Loucy (cell line): ENCODE measurements around the gene PDK1.
"Not testable (repeated sequence)": the region's sequence is repeated elsewhere in the genome, so short reads cannot be mapped to it uniquely, and the experiment has no call there.

Source experiments
- H2AFZ ChIP-seq: fragments of 200-600 bp; sonication (generic); 2 replicates; pipeline ENCODE4 v1.6.0; 2016; ENCODE audit warnings: antibody characterized with exemption, mild to moderate bottlenecking, low read length, moderate library complexity
- H3F3A ChIP-seq: fragments of 200-600 bp; 2 replicates; pipeline ENCODE4 v1.6.0; 2016; ENCODE audit warnings: antibody characterized with exemption, low read depth, mild to moderate bottlenecking
- H3K27me3 ChIP-seq: fragments of 200-600 bp; sonication (generic); 2 replicates; pipeline ENCODE4 v1.6.1; 2014; ENCODE audit warnings: low read length, mild to moderate bottlenecking; ENCODE audit not compliant: insufficient read depth, poor library complexity, severe bottlenecking
- H3K36me3 ChIP-seq: fragments of 200-600 bp; sonication (generic); 2 replicates; pipeline ENCODE4 v1.6.1; 2016; ENCODE audit warnings: low read length; ENCODE audit not compliant: insufficient read depth
- H3K4me1 ChIP-seq: fragments of 200-600 bp; sonication (generic); 2 replicates; pipeline ENCODE4 v1.5.1; 2014; ENCODE audit warnings: low read length, mild to moderate bottlenecking; ENCODE audit not compliant: insufficient read depth, poor library complexity, severe bottlenecking
- H3K4me2 ChIP-seq: fragments of 200-600 bp; sonication (generic); 2 replicates; pipeline ENCODE4 v1.6.0; 2014; ENCODE audit warnings: antibody characterized with exemption, low read length, low read depth, mild to moderate bottlenecking; ENCODE audit not compliant: poor library complexity, severe bottlenecking
- H3K4me3 ChIP-seq: fragments of 200-600 bp; sonication (generic); 2 replicates; pipeline ENCODE4 v1.5.1; 2014; ENCODE audit warnings: low read length, mild to moderate bottlenecking, mixed read lengths; ENCODE audit not compliant: poor library complexity, severe bottlenecking
- H3K79me2 ChIP-seq: fragments of 200-600 bp; sonication (generic); 2 replicates; pipeline ENCODE4 v1.6.1; 2014; ENCODE audit warnings: low read length; ENCODE audit not compliant: insufficient read depth
- H3K9ac ChIP-seq: fragments of 200-600 bp; sonication (generic); 2 replicates; pipeline ENCODE4 v1.6.0; 2014; ENCODE audit warnings: mild to moderate bottlenecking, low read depth, low read length, moderate library complexity; ENCODE audit not compliant: poor library complexity, severe bottlenecking
- H3K9me2 ChIP-seq: fragments of 200-600 bp; sonication (generic); replicated peaks from 2 replicates; pipeline ENCODE4 v1.6.1; 2016; ENCODE audit warnings: low read depth, low read length, mixed read lengths
- H3K9me3 ChIP-seq: fragments of 200-600 bp; sonication (generic); 2 replicates; pipeline ENCODE4 v1.6.1; 2014; ENCODE audit warnings: mild to moderate bottlenecking, antibody characterized with exemption, low read length, low read depth; ENCODE audit not compliant: insufficient read depth
- H4K20me1 ChIP-seq: fragments of 200-600 bp; sonication (generic); 2 replicates; pipeline ENCODE4 v1.6.0; 2014; ENCODE audit warnings: antibody characterized with exemption, low read length, mild to moderate bottlenecking; ENCODE audit not compliant: insufficient read depth, poor library complexity, severe bottlenecking
- CTCF ChIP-seq: fragments of 200-600 bp; sonication (generic); conservative IDR thresholded peaks from 2 replicates; pipeline ENCODE4 v1.5.1; 2014; ENCODE audit warnings: mild to moderate bottlenecking, antibody characterized with exemption, low read length
- EZH2phosphoT487 ChIP-seq: fragments of 200-600 bp; IDR thresholded peaks from 2 replicates; pipeline ENCODE4 v1.6.1; 2018; ENCODE audit warnings: antibody characterized with exemption, mild to moderate bottlenecking, moderate library complexity, borderline replicate concordance

The PDK1 gene

GRCh38 chr2:172588931-172589330 lies 33.0 kb downstream of the PDK1 start:
- Histone ChIP-seq H3K9me2 (no peaks in the 10 kb centered on the region), H3K79me2 (no peaks in the 10 kb centered on the region), H3K27me3 (peaks cover 33% of the 10 kb centered on the region), H3K4me2 (no peak overlapping the region), H3K36me3 (peaks cover 40% of the 10 kb centered on the region), H2AFZ (no peak overlapping the region), H4K20me1 (peaks cover 5% of the 10 kb centered on the region), H3K4me1 (peaks cover 6% of the 10 kb centered on the region), H3K4me3 (no peak overlapping the region), H3K9me3 (no peaks in the 10 kb centered on the region; the same call in 1 of the 2 replicates), H3K9ac (no peak overlapping the region), H3F3A (no peaks in the 10 kb centered on the region)
- TF ChIP-seq EZH2phosphoT487 (no peak), CTCF (no peak)

GRCh38 chr2:172591386-172591785 lies 35.5 kb downstream of the PDK1 start:
- not testable (repeated sequence) for H3K9ac ChIP-seq, H3K4me1 ChIP-seq, H3F3A ChIP-seq, H3K79me2 ChIP-seq, H2AFZ ChIP-seq, H3K4me3 ChIP-seq, H3K9me2 ChIP-seq, H3K9me3 ChIP-seq, H3K4me2 ChIP-seq, H4K20me1 ChIP-seq
- Histone ChIP-seq H3K27me3 (peaks cover 26% of the 10 kb centered on the region), H3K36me3 (peaks cover 55% of the 10 kb centered on the region)

GRCh38 chr2:172592190-172592589 lies 36.3 kb downstream of the PDK1 start:
- Histone ChIP-seq H3K27me3 (peaks cover 26% of the 10 kb centered on the region), H3K36me3 (peaks cover 60% of the 10 kb centered on the region)
- H2AFZ ChIP-seq, H3K9me3 ChIP-seq, H3F3A ChIP-seq, H3K79me2 ChIP-seq, H3K9ac ChIP-seq, H3K4me1 ChIP-seq, H3K4me3 ChIP-seq, H4K20me1 ChIP-seq, H3K4me2 ChIP-seq, H3K9me2 ChIP-seq: not testable (repeated sequence)

- H3K4me1 ChIP-seq: no peaks in the 10 kb centered on the region
- no peak overlapping the region for H3K4me3 ChIP-seq
- H3K27me3 ChIP-seq: peaks cover 12% of the 10 kb centered on the region
- H3K9ac ChIP-seq: no peak overlapping the region
- TF ChIP-seq EZH2phosphoT487 (no peak), CTCF (no peak)
- H4K20me1 ChIP-seq: no peaks in the 10 kb centered on the region
- H3K4me2 ChIP-seq: no peak overlapping the region
- H3K36me3 ChIP-seq: peaks cover 31% of the 10 kb centered on the region; the same call in 1 of the 2 replicates
- H3K9me3 ChIP-seq: no peaks in the 10 kb centered on the region
- no peaks in the 10 kb centered on the region for H3K9me2 ChIP-seq
- no peaks in the 10 kb centered on the region for H3F3A ChIP-seq
- H3K79me2 ChIP-seq: no peaks in the 10 kb centered on the region
- H2AFZ ChIP-seq: no peak overlapping the region
Measured at GRCh38 chr2:172596776-172597175, 40.9 kb downstream of the PDK1 start.
